Fibroblast of skin of right quadriceps (primary cell): ENCODE measurements around the gene OR51G2.
"Not testable (repeated sequence)": the region's sequence is repeated elsewhere in the genome, so short reads cannot be mapped to it uniquely, and the experiment has no call there.

Experiments used
- DNase-seq: peaks from one replicate; pipeline ENCODE4 v3.0.0-alpha.2; 2013

The OR51G2 gene

GRCh38 chr11:4919250-4919649 lies at the start of gene OR51G2:
TSS of gene OR51G2 (minus strand) at chr11:4919350. CDS start at chr11:4915663, 3,687 bp downstream.
- no peak for DNase-seq

DNA sequence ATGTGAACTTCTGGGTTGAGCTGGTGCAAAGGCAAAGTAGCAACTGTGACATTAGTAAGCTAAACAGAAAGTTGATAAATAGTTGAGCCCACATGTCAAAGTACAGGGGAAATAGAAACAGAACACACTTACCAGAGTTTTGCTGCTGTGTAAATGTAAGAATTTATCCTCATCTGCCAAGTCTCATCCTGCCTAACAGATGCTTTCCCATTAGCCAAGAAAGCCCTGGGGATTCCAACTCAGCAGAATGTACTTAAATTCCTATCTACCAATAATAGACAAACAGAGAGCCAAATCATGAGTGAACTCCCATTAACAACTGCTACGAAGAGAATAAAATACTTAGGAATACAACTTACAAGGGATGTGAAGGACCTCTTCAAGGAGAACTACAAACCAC lies 43.7 kb upstream of the OR51G2 start:
- no peak for DNase-seq

GRCh38 chr11:4960877-4961276 lies 41.7 kb upstream of the OR51G2 start:
- no peak for DNase-seq

- DNase-seq, result no peak
Observed at GRCh38 chr11:4957396-4957795, 38.2 kb upstream of the OR51G2 start.

DNA sequence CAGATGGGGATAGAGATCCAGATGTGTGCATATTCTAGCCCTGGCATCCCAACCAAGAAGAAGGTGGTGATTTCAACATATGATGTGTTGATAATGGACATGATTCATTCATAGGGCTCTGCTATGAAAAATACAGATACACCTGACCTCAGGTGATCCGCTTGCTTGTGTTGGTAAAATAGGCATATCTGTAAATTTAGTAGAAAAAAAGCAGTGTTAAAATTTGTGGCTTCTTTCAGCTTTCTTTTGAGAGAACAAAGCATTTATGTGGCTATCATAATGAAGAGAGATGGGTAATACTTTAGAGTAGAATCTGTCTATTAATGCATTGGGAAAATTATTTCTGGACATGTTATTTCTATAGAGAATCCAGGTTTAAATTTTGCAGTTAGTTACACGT lies 36.5 kb upstream of the OR51G2 start, which contains the start of gene OR51A2:
OR51A2 (minus strand) TSS at position 101 of the 400 bp plus-strand sequence; CDS start at position 101, 0 bp downstream.
- DNase-seq, result not testable (repeated sequence)

DNA sequence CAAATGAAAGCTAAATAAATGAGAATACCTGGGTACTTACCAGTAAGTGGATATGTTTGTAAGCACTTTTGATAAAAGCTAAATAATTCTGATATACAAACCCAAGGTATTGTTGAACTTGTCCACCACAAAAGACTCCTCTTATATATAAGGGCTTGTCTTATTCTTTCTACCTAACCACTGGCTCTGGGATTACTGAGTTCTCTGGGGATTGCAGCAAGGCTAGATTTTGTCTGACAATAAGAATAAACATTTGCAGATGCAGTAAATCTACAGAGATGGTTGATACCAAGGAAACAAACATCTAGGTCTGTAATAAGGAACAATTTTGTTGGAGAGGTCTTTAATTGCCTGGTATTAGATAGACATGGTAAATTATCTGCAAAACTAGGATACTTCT lies 28.4 kb upstream of the OR51G2 start, which contains the start of gene OR51A4:
OR51A4 (minus strand) TSS at position 101 of the 400 bp plus-strand sequence. CDS start 505 bp downstream, outside the sequence.
- DNase-seq, result no peak

DNA sequence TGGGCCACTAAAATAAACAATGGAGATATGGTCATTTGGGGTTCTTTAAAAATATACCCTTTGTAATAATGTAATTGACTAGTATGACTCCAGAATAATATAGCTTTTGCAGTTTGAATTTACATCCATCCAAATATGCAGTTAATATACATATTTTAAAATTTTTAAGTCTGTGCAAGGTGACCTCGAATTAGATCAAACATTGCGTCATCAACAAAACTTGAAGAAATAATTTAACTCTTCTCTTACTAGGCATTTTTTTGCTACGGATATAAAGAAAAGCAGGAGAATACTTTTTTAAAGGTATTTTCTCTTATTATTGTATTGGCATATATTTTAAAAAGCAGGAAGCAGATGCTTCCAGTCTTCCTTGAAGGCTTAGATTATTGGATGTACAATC lies 17.6 kb upstream of the OR51G2 start:
- DNase-seq, result no peak

DNA sequence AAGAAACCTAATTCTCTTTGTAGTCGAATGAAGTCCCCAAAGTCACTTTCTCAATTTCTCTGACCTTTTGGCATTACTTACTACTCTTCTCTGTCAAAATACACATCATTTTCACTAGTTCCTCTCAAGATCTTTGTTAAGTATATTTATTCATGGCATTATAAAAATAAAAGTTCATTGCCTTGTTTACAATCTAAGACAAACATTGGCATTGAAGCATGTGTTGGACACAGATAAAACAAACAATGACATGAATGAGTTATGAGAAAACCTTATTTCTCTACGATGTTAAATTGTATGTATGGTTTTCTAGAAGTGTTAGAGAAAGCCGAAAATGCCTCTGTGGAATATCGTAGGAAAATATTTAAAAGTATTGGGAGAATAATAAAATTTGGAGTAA lies 13.6 kb upstream of the OR51G2 start:
- no peak for DNase-seq

DNA sequence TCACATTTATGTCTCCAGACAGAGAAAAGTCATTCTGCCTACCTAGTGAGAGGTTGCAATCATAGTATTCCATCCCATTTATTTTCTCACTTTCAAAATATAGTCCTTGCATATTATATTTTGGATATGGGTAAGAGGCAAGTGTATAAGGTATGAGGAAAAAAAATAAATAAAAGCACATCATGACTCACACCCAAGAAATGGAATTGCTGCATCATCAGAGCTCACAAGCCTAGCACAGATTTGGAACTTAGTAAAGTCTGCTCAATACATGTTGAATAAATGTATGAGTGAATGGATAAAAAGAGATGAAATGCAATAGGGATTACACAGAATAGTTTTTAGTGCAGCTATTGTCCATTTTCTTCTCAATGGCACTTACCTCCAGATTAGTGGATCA lies 7.5 kb upstream of the OR51G2 start:
- no peak for DNase-seq

GRCh38 chr11:4924239-4924638 lies 5.1 kb upstream of the OR51G2 start, which contains the start of gene OR51G1:
TSS of gene OR51G1 (minus strand) at chr11:4924339. CDS start at chr11:4924339, 0 bp downstream.
- no peak for DNase-seq

- DNase-seq, result no peak
Observed at GRCh38 chr11:4922304-4922703, 3.2 kb upstream of the OR51G2 start.

DNA sequence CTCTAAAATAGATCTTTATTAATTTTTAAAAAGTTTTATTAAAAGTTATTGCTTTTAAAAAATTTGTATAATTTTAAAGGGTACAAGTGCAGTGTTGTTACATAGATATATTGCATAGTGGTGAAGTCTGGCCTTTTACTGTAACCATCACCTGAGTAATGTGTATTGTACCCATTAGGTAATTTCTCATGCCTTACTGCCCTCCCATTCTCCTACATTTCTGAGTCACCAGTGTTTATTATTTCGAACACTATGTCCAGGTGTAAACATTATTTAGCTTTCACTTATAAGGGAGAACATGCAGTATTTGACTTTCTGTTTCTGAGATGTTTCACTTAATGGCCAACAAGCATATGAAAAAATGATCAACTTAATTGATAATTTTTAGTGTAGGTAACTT lies 2.6 kb upstream of the OR51G2 start:
- no peak for DNase-seq

DNA sequence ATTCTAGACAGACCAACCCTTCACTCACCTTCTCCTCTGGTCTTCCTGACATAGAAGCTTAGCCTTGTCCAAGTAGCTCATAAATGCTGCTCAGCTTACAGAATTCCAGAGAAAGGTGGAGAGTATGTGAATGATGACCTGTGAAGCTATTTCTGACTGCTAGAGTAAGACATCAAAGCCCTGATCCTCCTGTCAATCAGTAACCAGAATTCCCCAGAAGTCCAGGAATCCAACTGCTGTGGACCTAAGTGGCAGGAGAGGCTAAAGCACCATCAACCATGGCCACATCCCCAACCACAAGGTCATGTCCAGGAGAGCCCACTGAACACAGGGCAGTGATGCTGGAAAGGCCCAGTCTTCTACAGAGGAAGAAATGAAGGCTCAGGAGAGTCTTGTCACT lies 2.6 kb downstream of the OR51G2 start:
- no peak for DNase-seq

DNA sequence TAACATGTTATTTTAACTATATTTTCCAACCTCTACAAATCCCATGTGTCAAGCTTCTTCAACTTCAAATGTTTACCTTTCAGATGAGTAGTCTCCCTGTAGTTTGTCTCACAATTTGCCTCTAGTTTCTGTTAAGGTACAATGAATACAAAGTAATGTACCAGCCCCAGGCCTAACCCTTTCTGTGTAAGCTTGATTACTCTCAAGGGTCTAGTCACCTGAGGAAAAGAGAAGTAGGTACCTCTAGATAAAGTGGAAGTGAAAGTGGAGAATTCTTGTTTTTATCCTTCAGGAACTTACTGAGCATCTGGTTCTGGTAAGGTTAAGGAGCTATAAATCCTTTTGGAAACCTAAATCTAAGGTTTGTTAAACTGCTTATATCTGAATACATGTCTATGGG lies 15.7 kb downstream of the OR51G2 start, which contains the start of gene OR51A7:
OR51A7 (plus strand) TSS at position 300 of the 400 bp plus-strand sequence. CDS start 3,587 bp downstream, outside the sequence.
- no peak for DNase-seq

DNA sequence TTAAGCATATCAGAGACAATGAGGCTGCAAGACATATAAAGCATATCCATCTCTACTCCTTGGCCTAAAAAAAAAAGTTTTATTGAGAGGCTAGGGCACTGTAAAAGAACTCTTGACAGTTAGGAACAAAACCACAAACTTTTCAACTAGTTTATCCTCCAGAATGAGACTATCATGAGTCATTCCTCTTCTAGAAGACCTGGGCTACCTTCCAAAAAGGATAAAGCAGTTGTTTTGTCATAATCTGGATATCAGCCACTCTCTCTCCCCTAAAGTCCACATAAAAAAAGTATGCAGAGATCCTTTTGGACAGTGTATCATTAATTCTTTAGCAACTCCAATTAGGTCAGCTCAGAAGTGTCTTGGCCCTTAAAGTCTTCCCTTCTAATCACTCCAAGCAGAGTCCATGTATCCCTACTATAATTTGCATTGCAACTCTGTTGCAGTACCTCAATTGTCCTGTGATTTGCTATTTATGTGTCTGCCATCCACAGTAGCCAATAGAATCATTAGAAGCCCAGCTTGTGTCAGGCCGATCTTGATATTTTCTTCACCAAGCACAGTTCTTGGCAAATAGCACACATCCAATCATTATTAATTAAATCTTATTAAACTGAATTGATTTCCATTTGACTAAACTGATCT lies 27.0 kb downstream of the OR51G2 start:
- peak; percentile 90 for DNase-seq

GRCh38 chr11:4890279-4890678 lies 28.9 kb downstream of the OR51G2 start:
- no peak for DNase-seq

- DNase-seq, result peak; percentile 2
Observed at GRCh38 chr11:4887591-4887990, 31.6 kb downstream of the OR51G2 start.

GRCh38 chr11:4886186-4886585 lies 33.0 kb downstream of the OR51G2 start:
- DNase-seq, result no peak

- no peak for DNase-seq
Observed at GRCh38 chr11:4884361-4884760, 34.8 kb downstream of the OR51G2 start.

- DNase-seq, result no peak
Observed at GRCh38 chr11:4882543-4882942, 36.6 kb downstream of the OR51G2 start.

DNA sequence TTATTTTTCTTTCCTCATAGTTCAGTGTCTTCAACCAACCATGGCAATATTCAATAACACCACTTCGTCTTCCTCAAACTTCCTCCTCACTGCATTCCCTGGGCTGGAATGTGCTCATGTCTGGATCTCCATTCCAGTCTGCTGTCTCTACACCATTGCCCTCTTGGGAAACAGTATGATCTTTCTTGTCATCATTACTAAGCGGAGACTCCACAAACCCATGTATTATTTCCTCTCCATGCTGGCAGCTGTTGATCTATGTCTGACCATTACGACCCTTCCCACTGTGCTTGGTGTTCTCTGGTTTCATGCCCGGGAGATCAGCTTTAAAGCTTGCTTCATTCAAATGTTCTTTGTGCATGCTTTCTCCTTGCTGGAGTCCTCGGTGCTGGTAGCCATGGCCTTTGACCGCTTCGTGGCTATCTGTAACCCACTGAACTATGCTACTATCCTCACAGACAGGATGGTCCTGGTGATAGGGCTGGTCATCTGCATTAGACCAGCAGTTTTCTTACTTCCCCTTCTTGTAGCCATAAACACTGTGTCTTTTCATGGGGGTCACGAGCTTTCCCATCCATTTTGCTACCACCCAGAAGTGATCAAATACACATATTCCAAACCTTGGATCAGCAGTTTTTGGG lies 37.2 kb downstream of the OR51G2 start, which contains the start of gene OR51T1:
OR51T1 (plus strand) TSS at position 41 of the 641 bp plus-strand sequence; CDS start at position 41, 0 bp downstream.
- peak; percentile 45 for DNase-seq

DNA sequence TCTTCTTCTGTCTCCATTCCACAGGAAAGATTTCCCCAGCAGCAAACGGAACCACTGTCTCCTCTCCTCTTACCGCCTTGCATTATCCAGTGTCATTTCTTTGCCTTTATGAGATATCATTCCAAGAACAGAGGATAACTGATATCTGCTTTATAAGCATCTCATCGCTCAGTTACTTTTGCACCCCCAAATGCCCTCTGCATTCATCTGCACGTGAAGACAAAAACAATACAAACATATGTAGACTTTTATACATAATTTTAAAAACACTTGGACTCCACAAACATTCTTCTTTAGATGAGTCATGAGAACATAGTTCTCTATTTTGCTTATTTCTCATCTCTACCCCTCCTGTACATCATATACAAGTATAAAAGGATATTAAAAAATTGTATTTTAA lies 38.0 kb downstream of the OR51G2 start:
- DNase-seq, result no peak

DNA sequence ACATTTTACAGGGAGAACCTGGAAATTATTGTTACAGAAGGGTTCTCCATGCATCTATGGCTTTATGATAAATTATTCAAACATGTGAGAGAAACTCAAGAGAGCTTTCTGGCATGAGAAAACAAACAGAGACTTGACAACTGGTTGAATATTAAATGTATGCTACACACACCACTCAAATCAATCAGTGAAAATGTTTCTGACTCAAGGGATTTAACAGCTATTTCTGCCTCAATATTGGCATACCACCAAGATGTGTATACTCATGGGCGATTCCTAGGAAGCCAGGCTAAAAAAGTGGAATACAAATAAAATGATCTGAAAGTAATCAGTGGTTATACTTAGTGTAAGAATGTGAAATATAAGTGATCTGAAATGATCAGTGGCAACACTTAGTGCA lies 53.3 kb downstream of the OR51G2 start:
- no peak for DNase-seq

DNA sequence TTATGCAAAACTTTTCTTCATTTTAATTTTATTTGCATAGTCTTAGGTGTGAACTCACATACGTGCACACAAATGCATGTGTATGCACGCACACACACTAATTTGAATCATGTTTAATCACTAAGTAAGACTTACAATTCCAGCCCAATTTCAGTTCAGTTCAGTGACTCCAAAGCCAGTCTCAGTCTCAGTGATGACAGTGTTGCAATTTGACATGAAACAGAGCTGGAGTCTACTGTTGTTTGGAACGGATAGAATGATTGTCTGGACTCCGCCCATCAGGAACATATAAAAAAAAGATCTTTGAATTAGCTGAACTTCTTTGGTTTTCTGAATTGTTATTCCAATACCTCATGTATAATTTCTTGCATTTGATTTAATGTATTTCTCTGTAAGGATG lies 55.3 kb downstream of the OR51G2 start:
- DNase-seq, result no peak
